Subcutaneous abdominal adipose tissue (tissue), 5 donors: Measurements from ENCODE around the gene PIP.
"Not testable (repeated sequence)": the region's sequence is repeated elsewhere in the genome, so short reads cannot be mapped to it uniquely, and the experiment has no call there.

Experiments
- H3K27ac ChIP-seq: one replicate; pipeline ENCODE4 v1.7.0; 2013; ENCODE audit warnings: low read depth, mild to moderate bottlenecking, inconsistent platforms, low read length, moderate library complexity
- H3K27me3 ChIP-seq, 5 donors: one replicate each; pipeline ENCODE4 v1.7.0; 2013; ENCODE audit warnings: low read length in 5 of 5, inconsistent platforms in 1 of 5; ENCODE audit not compliant: control insufficient read depth in 5 of 5, insufficient read depth in 4 of 5
- H3K36me3 ChIP-seq, 5 donors: one replicate each; pipeline ENCODE4 v1.7.0; 2013; ENCODE audit warnings: low read length in 5 of 5; ENCODE audit not compliant: control insufficient read depth in 5 of 5, insufficient read depth in 5 of 5
- H3K4me1 ChIP-seq, 5 donors: one replicate each; pipeline ENCODE4 v1.7.0; 2013; ENCODE audit warnings: low read length in 5 of 5, mild to moderate bottlenecking in 3 of 5, moderate library complexity in 1 of 5; ENCODE audit not compliant: control insufficient read depth in 5 of 5, insufficient read depth in 5 of 5
- H3K4me3 ChIP-seq, 5 donors: one replicate each; pipeline ENCODE4 v1.7.0; 2013; ENCODE audit warnings: low read length in 5 of 5, low read depth in 1 of 5
- H3K9ac ChIP-seq, 5 donors: one replicate each; pipeline ENCODE4 v1.7.0; 2013; ENCODE audit warnings: low read length in 5 of 5, mild to moderate bottlenecking in 4 of 5, moderate library complexity in 3 of 5
- H3K9me3 ChIP-seq, 5 donors: one replicate each; pipeline ENCODE4 v1.7.0; 2013; ENCODE audit warnings: low read length in 5 of 5; ENCODE audit not compliant: control insufficient read depth in 5 of 5
- donor health status: healthy.
- donor health status: healthy.
- donor health status: healthy.
- donor health status: healthy.
- donor health status: healthy.

PIP gene, protein sequence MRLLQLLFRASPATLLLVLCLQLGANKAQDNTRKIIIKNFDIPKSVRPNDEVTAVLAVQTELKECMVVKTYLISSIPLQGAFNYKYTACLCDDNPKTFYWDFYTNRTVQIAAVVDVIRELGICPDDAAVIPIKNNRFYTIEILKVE

DNA sequence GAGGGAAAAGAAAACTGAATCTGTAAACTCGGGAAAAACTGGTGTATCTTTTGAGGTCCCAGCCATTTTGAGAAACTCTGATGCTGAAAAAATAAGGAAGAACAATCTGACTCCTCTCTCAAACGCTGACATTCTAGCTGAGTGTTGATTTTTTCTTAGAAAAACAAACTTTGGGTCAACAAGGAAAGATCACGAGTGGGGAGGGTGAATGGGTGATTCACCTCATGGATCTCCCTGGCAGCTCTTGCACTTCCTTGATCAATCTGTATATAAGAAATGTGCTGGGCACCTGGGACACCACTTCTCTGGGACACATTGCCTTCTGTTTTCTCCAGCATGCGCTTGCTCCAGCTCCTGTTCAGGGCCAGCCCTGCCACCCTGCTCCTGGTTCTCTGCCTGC, at the start of gene PIP:
TSS of gene PIP (plus strand) at position 297 of the 400 bp plus-strand sequence. CDS start at position 337, 40 bp downstream.
- H3K27me3 ChIP-seq: peaks cover 0 to 4% (median 0%) of the 10 kb centered on the region in 5 donors
- H3K9me3 ChIP-seq: no peaks in the 10 kb centered on the region
- H3K4me1 ChIP-seq: peaks cover 0 to 3% (median 0%) of the 10 kb centered on the region in 5 donors
- H3K27ac ChIP-seq: no peak within 1 kb of the TSS
- H3K9ac ChIP-seq: no peak within 1 kb of the TSS
- H3K4me3 ChIP-seq: no peak within 1 kb of the TSS
- no peaks in the 10 kb centered on the region for H3K36me3 ChIP-seq

- Histone ChIP-seq H3K27ac (no peak overlapping the region), H3K4me1 (no peaks in the 10 kb centered on the region), H3K36me3 (no peaks in the 10 kb centered on the region), H3K9ac (no peak overlapping the region), H3K27me3 (no peaks in the 10 kb centered on the region), H3K4me3 (no peak overlapping the region), H3K9me3 (peaks cover 0 to 13% (median 2%) of the 10 kb centered on the region in 5 donors)
Measured at GRCh38 chr7:143085109-143085508, 46.8 kb upstream of the PIP start.

DNA sequence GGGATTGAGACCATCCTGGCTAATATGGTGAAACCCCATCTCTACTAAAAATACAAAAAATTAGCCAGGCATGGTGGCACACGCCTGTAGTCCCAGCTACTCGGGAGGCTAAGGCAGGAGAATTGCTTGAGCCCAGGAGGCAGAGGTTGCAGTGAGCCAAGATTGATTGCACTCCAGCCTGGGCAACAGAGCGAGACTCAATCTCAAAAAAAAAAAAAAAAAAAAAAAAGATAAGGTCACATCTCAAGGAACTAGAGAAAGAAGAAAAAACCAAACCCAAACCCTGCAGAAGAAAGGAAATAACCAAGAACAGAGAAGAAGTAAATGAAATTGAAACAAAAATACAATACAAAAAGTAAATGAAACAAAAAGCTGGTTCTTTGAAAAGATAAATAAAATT, 46.3 kb upstream of the PIP start:
- peaks cover 0 to 13% (median 2%) of the 10 kb centered on the region in 5 donors for H3K9me3 ChIP-seq
- H3K36me3 ChIP-seq, H3K9ac ChIP-seq, H3K4me3 ChIP-seq, H3K27me3 ChIP-seq, H3K4me1 ChIP-seq, H3K27ac ChIP-seq: not testable (repeated sequence)

GRCh38 chr7:143088549-143089231, 43.2 kb upstream of the PIP start:
- peaks cover 0 to 13% (median 2%) of the 10 kb centered on the region in 5 donors for H3K9me3 ChIP-seq
- H3K27me3 ChIP-seq, H3K4me3 ChIP-seq, H3K9ac ChIP-seq, H3K27ac ChIP-seq, H3K36me3 ChIP-seq, H3K4me1 ChIP-seq: not testable (repeated sequence)

GRCh38 chr7:143096146-143096545, 35.7 kb upstream of the PIP start:
- H3K4me1 ChIP-seq: no peaks in the 10 kb centered on the region
- peaks cover 2 to 34% (median 23%) of the 10 kb centered on the region in 5 donors for H3K9me3 ChIP-seq
- no peaks in the 10 kb centered on the region for H3K27me3 ChIP-seq
- H3K27ac ChIP-seq: no peak overlapping the region
- H3K9ac ChIP-seq: no peak overlapping the region
- H3K36me3 ChIP-seq: no peaks in the 10 kb centered on the region
- H3K4me3 ChIP-seq: no peak overlapping the region

GRCh38 chr7:143099579-143099978, 32.3 kb upstream of the PIP start:
- H3K27ac ChIP-seq, H3K36me3 ChIP-seq, H3K4me1 ChIP-seq, H3K4me3 ChIP-seq, H3K9ac ChIP-seq, H3K27me3 ChIP-seq: not testable (repeated sequence)
- peaks cover 2 to 39% (median 29%) of the 10 kb centered on the region in 5 donors for H3K9me3 ChIP-seq

DNA sequence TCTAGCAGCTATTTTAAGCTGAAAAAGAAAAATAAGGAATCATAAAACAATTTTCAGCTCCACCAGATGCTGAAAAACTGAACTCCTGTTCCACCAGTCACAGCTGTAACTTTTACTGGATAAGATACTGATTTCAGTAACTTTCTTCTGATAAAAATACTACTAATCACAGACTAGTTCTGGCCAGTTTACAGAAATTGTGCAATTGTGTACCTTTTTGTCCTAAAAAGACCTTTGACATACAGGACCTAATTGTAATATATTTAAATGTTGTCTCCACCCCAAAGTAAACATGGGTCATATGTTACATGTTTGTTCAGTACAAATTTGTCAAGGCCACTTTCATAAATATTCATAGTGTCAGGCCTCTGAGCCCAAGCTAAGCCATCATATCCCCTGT, 27.1 kb upstream of the PIP start:
- H3K4me1 ChIP-seq: no peaks in the 10 kb centered on the region
- no peaks in the 10 kb centered on the region for H3K27me3 ChIP-seq
- no peak overlapping the region for H3K27ac ChIP-seq
- H3K9ac ChIP-seq: no peak overlapping the region
- no peak overlapping the region for H3K4me3 ChIP-seq
- peaks cover 0 to 19% (median 15%) of the 10 kb centered on the region in 5 donors for H3K9me3 ChIP-seq
- no peaks in the 10 kb centered on the region for H3K36me3 ChIP-seq

- H3K4me3 ChIP-seq, H3K27me3 ChIP-seq, H3K36me3 ChIP-seq, H3K27ac ChIP-seq, H3K4me1 ChIP-seq, H3K9ac ChIP-seq: not testable (repeated sequence)
- H3K9me3 ChIP-seq: peaks cover 0 to 12% (median 9%) of the 10 kb centered on the region in 5 donors
Measured at GRCh38 chr7:143108019-143108418, 23.9 kb upstream of the PIP start.

- H3K9ac ChIP-seq: no peak overlapping the region
- H3K9me3 ChIP-seq: peaks cover 0 to 7% (median 0%) of the 10 kb centered on the region in 5 donors
- H3K4me1 ChIP-seq: no peaks in the 10 kb centered on the region
- H3K27ac ChIP-seq: no peak overlapping the region
- H3K27me3 ChIP-seq: no peaks in the 10 kb centered on the region
- H3K36me3 ChIP-seq: no peaks in the 10 kb centered on the region
- H3K4me3 ChIP-seq: no peak overlapping the region
Measured at GRCh38 chr7:143117395-143117794, 14.5 kb upstream of the PIP start.

- Histone ChIP-seq H3K9me3 (peaks cover 0 to 18% (median 3%) of the 10 kb centered on the region in 5 donors), H3K27me3 (no peaks in the 10 kb centered on the region), H3K4me1 (no peaks in the 10 kb centered on the region), H3K4me3 (no peak overlapping the region), H3K9ac (no peak overlapping the region), H3K27ac (no peak overlapping the region), H3K36me3 (no peaks in the 10 kb centered on the region)
Measured at GRCh38 chr7:143120691-143121405, 11.0 kb upstream of the PIP start.
